PC-9 (cell line): ENCODE measurements around the gene S100A5. TPM values are rescaled to one million over a fixed set of nuclear protein-coding genes. Genes with fewer than 3 reads are reported as not detected.
"Not testable (repeated sequence)": the region's sequence is repeated elsewhere in the genome, so short reads cannot be mapped to it uniquely, and the experiment has no call there.

ENCODE experiments used
- BruUV-seq: library from RNA; stranded (reverse); fragments of 400-500 nt; replicated peaks from 2 replicates; lab custom pipeline; 2021; lab: Mats Ljungman, UMichigan
- CTCF ChIA-PET: fragments of 300-600 bp; sonication (Branson Sonifier 250); formaldehyde crosslinking; loops from one replicate; lab custom pipeline; 2022; ENCODE audit warnings: antibody characterized with exemption; lab: Charles Lee
- POLR2A ChIA-PET: fragments of 300-600 bp; sonication (Branson Sonifier 250); formaldehyde crosslinking; loops from one replicate; lab custom pipeline; 2022; ENCODE audit warnings: antibody characterized with exemption; ENCODE audit not compliant: unreplicated experiment; lab: Charles Lee
- DNase-seq, 2 experiments: peaks; one replicate each; pipeline versions ENCODE4 v3.0.0 to v3.0.0-alpha.2; 2015 to 2022; ENCODE audit warnings: mixed read lengths in 1 of 2
- H2AFZ ChIP-seq: fragments of 200-600 bp; sonication (generic); 2 replicates; pipeline ENCODE4 v1.8.1; 2017; ENCODE audit warnings: antibody characterized with exemption
- H3F3A ChIP-seq: fragments of 200-600 bp; sonication (generic); 2 replicates; pipeline ENCODE4 v1.8.1; 2017; ENCODE audit warnings: antibody characterized with exemption, mild to moderate bottlenecking, low read depth; ENCODE audit not compliant: insufficient read depth
- H3K27ac ChIP-seq: fragments of 200-600 bp; sonication (generic); 2 replicates; pipeline ENCODE4 v1.6.1; 2016; ENCODE audit warnings: mixed run types
- H3K27me3 ChIP-seq: fragments of 200-600 bp; sonication (generic); 2 replicates; pipeline ENCODE4 v1.6.1; 2016; ENCODE audit warnings: low read depth, mixed run types; ENCODE audit not compliant: insufficient read depth
- H3K36me3 ChIP-seq: fragments of 200-600 bp; sonication (generic); 2 replicates; pipeline ENCODE4 v1.6.1; 2016; ENCODE audit warnings: low read depth, mixed run types
- H3K4me1 ChIP-seq: fragments of 200-600 bp; sonication (generic); replicated peaks from 2 replicates; pipeline ENCODE4 v1.6.1; 2016; ENCODE audit warnings: mixed run types; ENCODE audit not compliant: insufficient read depth
- H3K4me2 ChIP-seq: fragments of 200-600 bp; sonication (generic); 2 replicates; pipeline ENCODE4 v1.6.1; 2017; ENCODE audit warnings: mixed run types
- H3K4me3 ChIP-seq: fragments of 200-600 bp; sonication (generic); 2 replicates; pipeline ENCODE4 v1.6.1; 2016; ENCODE audit warnings: mixed run types
- H3K79me2 ChIP-seq: fragments of 200-600 bp; sonication (generic); 2 replicates; pipeline ENCODE4 v1.6.1; 2017; ENCODE audit warnings: low read depth, mixed run types
- H3K9me2 ChIP-seq: fragments of 200-600 bp; sonication (generic); 2 replicates; pipeline ENCODE4 v1.8.1; 2017; ENCODE audit warnings: mild to moderate bottlenecking; ENCODE audit not compliant: insufficient read depth
- H3K9me3 ChIP-seq: fragments of 200-600 bp; sonication (generic); 2 replicates; pipeline ENCODE4 v1.8.1; 2016; ENCODE audit warnings: low read depth; ENCODE audit not compliant: insufficient read depth
- H4K20me1 ChIP-seq: fragments of 200-600 bp; sonication (generic); 2 replicates; pipeline ENCODE4 v1.8.1; 2017; ENCODE audit not compliant: insufficient read depth
- CTCF ChIP-seq: fragments of 200-600 bp; sonication (generic); conservative IDR thresholded peaks from 2 replicates; pipeline ENCODE4 v1.6.1; 2017; ENCODE audit warnings: mixed run types, antibody characterized with exemption, mild to moderate bottlenecking, moderate library complexity
- EZH2 ChIP-seq: fragments of 200-600 bp; sonication (generic); IDR thresholded peaks from 2 replicates; pipeline ENCODE4 v1.8.0; 2017; ENCODE audit warnings: antibody characterized with exemption, low read depth
- intact Hi-C: fragments of 100-400 bp; cut with micrococcal nuclease; formaldehyde crosslinking; loops from one replicate; pipeline ENCODE4 v1.10.0; 2022; ENCODE audit not compliant: unreplicated experiment
- total RNA-seq: library from RNA; stranded (reverse); gene quantifications from 2 replicates; pipeline ENCODE4 v1.2.3, GENCODE V29; 2021

Gene S100A5
- total RNA-seq, 1 experiment from 2014 or later: 11.1 TPM

- H3K4me3 ChIP-seq: no peak overlapping the region
- no peak overlapping the region for H3K4me2 ChIP-seq
- H3K9me2 ChIP-seq: no peaks in the 10 kb centered on the region
- H2AFZ ChIP-seq: no peak overlapping the region
- H3K27me3 ChIP-seq: no peaks in the 10 kb centered on the region
- H3K9me3 ChIP-seq: no peaks in the 10 kb centered on the region
- CTCF ChIA-PET: interaction anchor here (0.6 kb wide), 1 partner anchor 97 kb away, joined by 5 read pairs; no protein-coding TSS in a partner anchor
- no TSS peak for BruUV-seq
- intact Hi-C loops: no loop called here
- POLR2A ChIA-PET: interaction anchor here (0.6 to 1.1 kb wide), 2 partner anchors 29 to 63 kb away, joined by 3 to 7 read pairs; no protein-coding TSS in a partner anchor
- no peaks in the 10 kb centered on the region for H4K20me1 ChIP-seq
- TF ChIP-seq CTCF (no peak), EZH2 (no peak)
- H3K36me3 ChIP-seq: no peaks in the 10 kb centered on the region
- peaks cover 6% of the 10 kb centered on the region for H3K4me1 ChIP-seq
- DNase-seq: no peak
- no peaks in the 10 kb centered on the region for H3K79me2 ChIP-seq
- H3F3A ChIP-seq: peaks cover 9% of the 10 kb centered on the region; the same call in 1 of the 2 replicates
- H3K27ac ChIP-seq: no peak overlapping the region
These were observed 37.8 kb upstream of the S100A5 start for GRCh38 chr1:153578490-153578889.

- POLR2A ChIA-PET: interaction anchor here (0.6 to 1.1 kb wide), 4 partner anchors 11 to 1279 kb away, joined by 3 to 15 read pairs (median 6); partner anchors contain the start of gene S100A13
- no peak overlapping the region for H2AFZ ChIP-seq
- no TSS peak for BruUV-seq
- intact Hi-C loops: no loop called here
- peaks cover 18% of the 10 kb centered on the region; the same call in 1 of the 2 replicates for H3F3A ChIP-seq
- no peaks in the 10 kb centered on the region for H3K36me3 ChIP-seq
- H3K27ac ChIP-seq: no peak overlapping the region
- H3K4me3 ChIP-seq: no peak overlapping the region
- CTCF ChIA-PET: interaction anchor here (1.2 kb wide), 1 partner anchor 50 kb away, joined by 11 read pairs; the partner anchor contains the start of gene S100A13
- no peaks in the 10 kb centered on the region for H3K9me3 ChIP-seq
- H3K79me2 ChIP-seq: no peaks in the 10 kb centered on the region
- no peaks in the 10 kb centered on the region for H3K27me3 ChIP-seq
- no peak overlapping the region for H3K4me2 ChIP-seq
- no peaks in the 10 kb centered on the region for H4K20me1 ChIP-seq
- no peaks in the 10 kb centered on the region for H3K9me2 ChIP-seq
- DNase-seq: no peak
- TF ChIP-seq CTCF: no peak
- no peak for TF ChIP-seq EZH2
- H3K4me1 ChIP-seq: peaks cover 14% of the 10 kb centered on the region
These were observed 36.9 kb upstream of the S100A5 start for GRCh38 chr1:153577624-153578051.

GRCh38 chr1:153577138-153577537 is 36.4 kb upstream of the S100A5 start:
- intact Hi-C loops: no loop called here

GRCh38 chr1:153575497-153575896 is 34.8 kb upstream of the S100A5 start:
- H3K4me3 ChIP-seq, H3K27me3 ChIP-seq, H3K9me2 ChIP-seq, DNase-seq, POLR2A ChIA-PET, H3K27ac ChIP-seq, CTCF ChIA-PET, H3K79me2 ChIP-seq, H3K9me3 ChIP-seq, H3K36me3 ChIP-seq, H4K20me1 ChIP-seq, H2AFZ ChIP-seq, intact Hi-C loops, H3K4me2 ChIP-seq, BruUV-seq: not testable (repeated sequence)
- Histone ChIP-seq H3K4me1 (peaks cover 16% of the 10 kb centered on the region), H3F3A (peaks cover 18% of the 10 kb centered on the region; the same call in 1 of the 2 replicates)

More at GRCh38 chr1:153577138-153577537, 36.4 kb upstream of the S100A5 start:
- no peaks in the 10 kb centered on the region for H3K9me2 ChIP-seq
- no peaks in the 10 kb centered on the region for H3K79me2 ChIP-seq
- H3F3A ChIP-seq: peaks cover 18% of the 10 kb centered on the region; the same call in 1 of the 2 replicates
- CTCF ChIA-PET: interaction anchor here (1.2 kb wide), 1 partner anchor 50 kb away, joined by 11 read pairs; the partner anchor contains the start of gene S100A13
- H3K9me3 ChIP-seq: no peaks in the 10 kb centered on the region
- H3K4me3 ChIP-seq: no peak overlapping the region
- H3K4me1 ChIP-seq: peaks cover 16% of the 10 kb centered on the region
- TF ChIP-seq EZH2 (no peak), CTCF (no peak)
- H2AFZ ChIP-seq: no peak overlapping the region
- no peak overlapping the region for H3K4me2 ChIP-seq
- no peak for DNase-seq
- no TSS peak for BruUV-seq
- H3K36me3 ChIP-seq: no peaks in the 10 kb centered on the region
- POLR2A ChIA-PET: interaction anchor here (0.6 to 0.8 kb wide), 2 partner anchors 10 to 346 kb away, joined by 4 to 12 read pairs; partner anchors contain the start of gene GATAD2B
- no peaks in the 10 kb centered on the region for H4K20me1 ChIP-seq
- H3K27me3 ChIP-seq: no peaks in the 10 kb centered on the region
- no peak overlapping the region for H3K27ac ChIP-seq

GRCh38 chr1:153575081-153575491 is 34.4 kb upstream of the S100A5 start:
- H3K9me2 ChIP-seq, H3K27ac ChIP-seq, CTCF ChIA-PET, H2AFZ ChIP-seq, BruUV-seq, DNase-seq, H3K79me2 ChIP-seq, H3K4me3 ChIP-seq, H3K36me3 ChIP-seq, H3K4me2 ChIP-seq, H4K20me1 ChIP-seq, H3K27me3 ChIP-seq, POLR2A ChIA-PET, intact Hi-C loops, H3K9me3 ChIP-seq: not testable (repeated sequence)
- Histone ChIP-seq H3K4me1 (peaks cover 16% of the 10 kb centered on the region), H3F3A (peaks cover 18% of the 10 kb centered on the region; the same call in 1 of the 2 replicates)
